Left lobe of liver (tissue), 2 donors: ENCODE measurements around the gene SH3RF3. TPM values are rescaled to one million over a fixed set of nuclear protein-coding genes. Genes with fewer than 3 reads are reported as not detected.

Experiments used
- ATAC-seq: fragments of 200-7000 bp; cut with Tn5 transposase; one replicate; pipeline ENCODE4 v1.9.1; 2020; ENCODE audit warnings: mild to moderate bottlenecking, moderate library complexity
- DNase-seq: peaks from one replicate; pipeline ENCODE4 v3.0.0-alpha.2; 2020; ENCODE audit warnings: low spot score
- total RNA-seq: library from RNA; stranded (reverse); gene quantifications from one replicate; pipeline ENCODE4 v1.2.1, GENCODE V29; 2021
- donor health status: DM: no; HTN: no; CAD: no; lungs with moderate emphysema.
- donor health status: DM: no; HTN: yes; CAD: no.

The SH3RF3 gene
- total RNA-seq, 1 donor from 2014 or later: 1.1 TPM

DNA sequence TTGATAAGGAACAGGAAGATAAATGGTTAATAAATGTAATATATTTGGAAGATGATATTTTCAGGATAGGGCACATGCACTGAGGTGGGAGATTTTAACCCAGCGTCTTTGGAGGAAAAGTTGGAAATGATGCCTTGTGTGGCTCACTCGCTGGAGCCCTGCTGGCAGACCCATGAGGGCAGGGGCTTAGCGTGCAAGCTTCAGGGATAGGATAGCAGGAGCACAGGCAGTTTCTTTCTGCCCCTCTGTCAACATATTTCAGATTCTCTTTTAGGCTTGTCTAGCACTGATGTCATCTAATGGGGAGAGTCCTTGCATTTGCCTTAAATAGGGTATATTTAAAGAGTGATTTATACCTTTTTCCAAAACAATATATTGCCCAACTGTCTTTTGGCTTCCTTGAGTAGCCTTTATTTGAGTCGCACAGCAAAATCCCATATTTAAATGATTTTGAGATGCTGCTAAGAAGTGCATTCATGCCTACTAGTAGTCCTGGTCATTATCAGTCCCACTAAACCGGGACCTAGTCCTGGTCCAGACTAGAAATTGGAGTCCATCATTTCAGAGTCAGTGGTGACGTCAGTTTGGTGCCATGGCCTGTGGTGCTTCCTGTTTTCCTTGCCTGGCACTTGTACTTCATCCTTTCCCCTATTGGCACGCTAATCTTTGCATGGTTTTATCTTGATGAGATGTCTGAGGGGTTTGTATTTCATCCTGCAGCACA is 45.8 kb downstream of the SH3RF3 start:
- no peak for DNase-seq
- ATAC-seq: no peak

DNA sequence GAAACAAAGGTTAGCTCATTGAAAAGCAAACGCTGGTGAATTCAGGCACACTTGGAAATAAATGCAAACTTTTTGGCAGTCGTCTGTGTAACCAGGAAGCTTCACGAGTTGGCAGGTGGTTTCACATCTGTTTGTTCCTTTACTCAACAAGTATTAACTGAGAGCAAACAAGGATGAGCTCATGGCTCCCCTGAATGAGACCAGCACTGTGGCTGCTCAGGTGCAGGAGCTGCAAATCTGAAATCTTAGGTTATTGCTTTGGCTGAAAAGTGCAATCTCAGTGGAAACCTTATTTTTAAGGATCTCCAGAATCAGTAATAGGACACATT is 46.3 kb downstream of the SH3RF3 start:
- ATAC-seq: no peak
- no peak for DNase-seq

DNA sequence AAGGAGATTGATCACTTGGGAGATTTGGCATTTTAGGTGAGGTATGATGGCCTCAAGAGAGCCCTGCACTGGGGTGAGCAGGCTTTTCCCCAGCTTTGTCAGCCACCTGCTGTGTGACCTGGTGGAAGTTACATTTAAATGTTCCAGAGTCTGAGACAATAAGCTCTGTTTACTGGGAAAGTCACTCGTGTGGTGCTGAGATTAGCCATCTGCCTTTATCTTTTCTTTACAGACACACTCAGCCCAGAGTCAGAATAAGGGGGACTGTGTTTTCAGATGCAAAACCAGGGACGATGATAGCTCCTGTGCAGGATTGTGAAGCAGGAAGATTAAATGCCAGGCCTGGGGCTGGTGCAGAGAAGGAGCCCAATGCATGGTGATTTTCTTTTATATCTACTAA is 47.9 kb downstream of the SH3RF3 start:
- no peak for DNase-seq

DNA sequence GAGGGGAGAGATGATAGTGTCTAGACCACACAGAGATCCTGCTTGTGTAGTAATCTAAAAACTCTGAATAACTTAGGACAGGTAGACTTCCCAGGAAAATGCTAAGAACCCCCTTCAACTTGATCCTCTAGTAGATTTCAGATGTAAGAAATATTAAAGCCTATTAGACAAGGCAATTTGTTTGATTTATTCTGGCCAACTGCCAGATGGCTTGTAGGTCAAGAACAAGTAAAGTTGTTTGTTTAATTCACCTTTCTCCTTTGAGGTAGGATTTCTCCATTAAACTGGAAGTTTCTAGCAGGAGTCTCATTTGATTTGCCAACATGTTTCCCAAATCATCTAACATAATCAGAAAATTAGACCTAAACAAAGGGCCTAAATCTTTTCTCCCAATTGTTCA is 48.6 kb downstream of the SH3RF3 start:
- DNase-seq: no peak
- no peak for ATAC-seq

More for the DNA sequence above, 47.9 kb downstream of the SH3RF3 start:
- ATAC-seq: no peak

DNA sequence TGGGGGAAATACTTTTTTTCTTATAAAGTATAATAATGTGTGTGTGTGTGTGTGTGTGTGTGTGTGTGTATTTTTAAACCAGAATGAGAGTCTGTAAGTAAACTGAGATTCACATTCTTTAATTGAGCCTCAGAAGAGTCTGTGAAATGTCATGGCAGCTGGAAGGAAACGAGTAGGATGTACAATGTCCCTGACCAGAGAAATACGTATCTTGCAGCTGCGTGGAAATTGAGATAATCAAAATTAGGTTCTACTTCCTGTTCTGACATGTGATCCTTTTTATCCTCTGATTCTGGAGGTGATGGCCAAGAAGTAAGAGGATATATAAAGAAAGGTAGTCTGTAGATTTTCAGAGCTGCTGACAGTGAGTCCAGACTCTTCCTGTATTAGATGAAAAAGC is 50.0 kb downstream of the SH3RF3 start:
- DNase-seq (no peak), ATAC-seq (no peak)

DNA sequence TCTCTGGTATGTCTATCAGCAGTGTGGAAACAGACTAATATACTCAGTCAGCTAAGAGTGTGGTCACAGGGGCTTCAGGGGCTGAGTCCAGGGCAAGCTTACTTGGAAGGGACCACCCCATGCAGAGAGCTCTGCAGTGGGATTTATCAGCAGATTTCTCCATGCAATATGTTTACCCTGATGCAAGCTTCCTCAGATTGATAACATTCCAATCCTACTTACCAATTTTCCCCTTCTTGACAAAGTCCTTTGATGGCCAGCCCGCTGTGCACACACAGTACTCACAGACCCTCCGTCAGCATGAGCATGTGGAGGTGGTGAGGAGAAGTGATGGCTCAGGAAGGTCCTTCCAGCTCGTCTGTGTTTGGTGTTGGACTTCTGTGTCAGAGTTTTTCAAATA is 51.8 kb downstream of the SH3RF3 start:
- no peak for DNase-seq
- ATAC-seq: no peak

DNA sequence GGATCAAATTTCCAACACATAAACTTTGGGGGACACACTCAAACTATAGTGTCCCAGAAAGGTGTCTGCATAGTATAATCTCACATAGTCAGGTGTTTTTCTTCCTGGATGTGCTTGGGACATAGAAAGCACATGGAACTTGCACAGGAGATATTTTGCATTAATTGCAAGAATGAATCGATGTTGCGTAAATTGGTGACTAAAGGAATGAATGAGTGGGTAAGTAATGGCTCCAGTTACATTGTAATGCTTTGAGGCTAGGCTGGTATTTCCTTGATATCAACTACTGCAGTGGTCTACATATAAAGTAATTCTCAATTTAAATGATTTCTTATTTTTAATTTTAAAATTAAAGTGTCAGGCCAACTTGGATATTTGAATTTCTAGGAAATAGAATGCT is 53.4 kb downstream of the SH3RF3 start:
- DNase-seq: no peak

DNA sequence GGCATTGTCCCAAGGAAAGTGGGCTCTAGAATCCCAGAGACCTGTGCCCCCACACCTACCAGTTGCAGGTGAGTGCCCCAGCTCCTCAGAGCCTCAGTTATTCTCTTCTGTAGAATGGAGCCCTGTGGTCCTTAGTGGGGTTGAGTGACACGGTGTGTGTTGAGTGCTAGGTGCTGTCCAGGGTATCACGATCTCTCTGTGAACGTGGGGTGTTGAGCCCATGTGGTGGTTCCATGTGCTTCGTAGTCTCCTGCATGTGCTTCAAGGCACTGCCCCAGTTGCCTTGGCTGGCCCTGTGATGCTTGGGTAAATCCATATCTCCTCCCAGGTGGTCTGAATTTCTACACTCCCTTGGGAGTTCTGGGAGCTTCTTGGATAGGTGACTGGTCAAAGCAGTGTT is 54.9 kb downstream of the SH3RF3 start:
- ATAC-seq (no peak), DNase-seq (no peak)

More for the DNA sequence above, 53.4 kb downstream of the SH3RF3 start:
- no peak for ATAC-seq

DNA sequence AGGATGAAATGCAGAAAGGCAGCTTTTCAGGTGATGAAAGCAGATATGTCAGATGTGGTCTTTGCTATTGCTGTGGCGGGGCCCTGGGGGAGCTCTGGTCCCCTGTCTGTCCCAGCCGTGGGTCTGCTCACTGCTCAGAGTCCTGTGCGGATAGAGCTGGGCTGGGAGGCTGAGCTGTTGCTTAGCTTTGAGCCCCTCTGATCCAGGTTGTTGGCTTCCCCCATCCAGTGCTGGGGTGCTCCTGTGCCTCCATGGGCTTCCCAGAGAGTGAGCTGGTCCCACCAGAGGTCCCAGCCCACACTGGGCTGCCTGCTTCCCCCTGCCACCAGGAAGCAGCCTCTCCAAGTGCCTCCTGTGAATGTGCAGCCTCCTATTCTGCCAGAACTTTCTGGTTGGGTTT is 55.4 kb downstream of the SH3RF3 start:
- ATAC-seq: no peak
- DNase-seq: no peak

DNA sequence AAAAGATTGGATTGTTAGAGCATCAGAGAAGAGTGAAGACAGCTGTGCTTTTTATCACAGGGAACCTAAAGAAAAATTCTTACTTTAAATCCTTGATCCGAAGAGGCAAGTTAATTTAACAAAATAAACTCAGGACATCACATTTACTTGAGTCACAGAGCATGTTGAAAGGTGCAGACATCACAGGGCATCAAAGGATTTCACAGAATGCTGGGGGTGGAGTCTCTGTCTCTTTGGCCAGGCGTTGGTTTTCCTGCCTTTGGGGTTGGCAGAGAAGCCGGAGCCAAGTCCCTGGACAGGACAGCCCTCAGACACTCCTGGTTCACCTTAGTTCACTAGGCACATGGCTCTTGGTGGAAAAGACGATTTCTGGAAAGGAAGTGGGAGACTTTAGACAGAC is 56.3 kb downstream of the SH3RF3 start:
- peak; percentile 92 for ATAC-seq
- DNase-seq: no peak

DNA sequence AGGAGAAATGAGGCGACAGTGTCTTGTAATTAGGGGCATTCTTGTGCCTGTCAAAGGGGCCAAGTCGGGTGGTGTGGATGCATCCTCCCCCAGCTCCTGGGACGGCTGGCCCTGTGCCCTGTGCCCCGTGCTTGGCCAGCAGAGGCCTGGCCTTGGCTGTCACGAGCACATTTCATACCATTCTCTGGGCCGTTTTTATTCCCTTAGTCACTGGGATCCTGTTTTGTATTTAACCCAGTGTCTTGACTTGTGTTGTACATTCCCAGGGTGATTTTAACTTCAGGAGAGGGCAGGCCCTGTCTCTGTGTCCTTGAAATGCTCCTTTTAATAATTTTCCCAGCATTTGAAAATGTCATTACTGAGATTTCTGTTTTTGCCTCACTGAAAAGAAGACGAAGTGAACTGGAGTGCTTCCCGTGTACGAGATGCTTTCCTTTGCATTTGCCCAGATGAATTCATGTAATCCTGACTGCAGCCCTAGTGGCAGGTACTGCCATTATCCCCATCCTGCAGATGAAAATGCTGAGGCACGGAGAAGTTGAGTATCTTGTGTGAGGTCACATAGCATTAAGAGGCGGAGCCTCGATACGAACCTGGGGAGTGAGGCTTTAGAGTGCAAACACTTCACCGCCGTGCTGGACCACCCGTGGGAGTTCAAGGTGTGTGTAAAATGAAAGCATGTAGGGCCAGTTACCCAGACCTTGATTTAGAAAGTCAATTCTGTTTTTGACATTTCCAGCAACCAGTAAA is 57.0 kb downstream of the SH3RF3 start:
- peak; percentile 63 for ATAC-seq
- no peak for DNase-seq

DNA sequence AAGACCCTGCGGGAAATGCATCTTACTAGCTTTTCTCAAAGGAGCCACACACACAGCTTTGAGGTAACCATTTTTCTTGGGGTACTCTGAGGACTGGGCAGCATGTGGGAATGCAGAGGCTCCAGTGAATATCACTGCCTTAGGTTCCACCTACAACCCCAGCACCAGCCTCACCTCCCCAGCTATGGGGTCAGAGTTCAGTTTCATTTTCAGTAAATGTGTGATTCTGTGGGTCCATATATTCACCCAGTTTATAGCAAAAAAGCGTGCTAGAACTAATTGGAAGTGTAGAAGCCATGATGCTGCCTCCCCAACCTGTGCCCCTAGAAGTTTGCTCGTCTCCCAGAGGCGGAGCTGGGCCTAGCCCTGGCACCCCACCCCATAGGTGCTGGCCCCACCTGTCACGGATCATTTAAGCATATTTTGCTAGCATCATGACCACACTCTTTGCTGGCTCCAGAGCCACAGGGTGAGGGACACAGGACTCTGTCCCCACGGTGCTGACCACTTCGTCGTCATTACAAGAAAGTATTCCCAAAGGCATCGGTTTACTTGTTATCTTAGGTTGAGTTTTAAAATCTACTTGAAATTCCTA is 57.7 kb downstream of the SH3RF3 start:
- DNase-seq (no peak), ATAC-seq (no peak)

DNA sequence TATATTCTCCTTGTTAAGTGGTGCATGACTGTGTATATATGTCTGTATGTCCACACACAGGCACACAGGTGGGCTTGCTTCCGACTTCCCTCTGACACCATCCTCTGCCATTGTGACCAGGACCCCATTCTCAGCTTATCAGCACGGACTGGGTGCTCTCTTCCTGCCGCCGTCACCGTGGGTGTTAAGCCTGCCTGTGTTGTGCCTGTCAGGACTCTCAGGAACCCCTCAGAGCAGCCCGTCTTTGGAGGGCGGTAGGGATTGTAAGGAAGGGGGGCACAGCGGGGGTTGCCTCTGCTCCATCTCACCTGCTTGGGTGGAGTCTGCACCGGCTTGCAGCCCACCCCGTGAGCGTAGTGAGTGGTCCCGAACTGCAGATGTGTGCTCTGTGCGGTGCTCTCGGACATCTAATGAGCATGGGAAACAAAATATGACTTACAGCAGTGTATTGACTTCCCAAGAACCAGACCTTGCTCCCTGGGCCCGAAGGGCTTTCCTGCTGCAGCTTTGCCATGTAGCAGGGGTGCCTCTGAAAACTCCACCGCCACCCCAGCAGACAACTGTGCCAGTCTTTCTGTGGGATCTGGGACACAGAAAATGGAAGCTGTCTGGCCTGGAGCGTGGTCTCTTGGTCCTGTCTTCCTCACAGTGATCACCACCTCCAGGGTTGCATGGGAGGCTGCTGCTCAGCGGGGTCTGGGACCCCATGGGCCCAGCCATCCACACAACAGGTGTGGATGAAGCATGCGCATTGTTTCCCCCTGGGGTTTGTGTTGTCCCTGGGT is 58.9 kb downstream of the SH3RF3 start:
- DNase-seq (no peak), ATAC-seq (no peak)

DNA sequence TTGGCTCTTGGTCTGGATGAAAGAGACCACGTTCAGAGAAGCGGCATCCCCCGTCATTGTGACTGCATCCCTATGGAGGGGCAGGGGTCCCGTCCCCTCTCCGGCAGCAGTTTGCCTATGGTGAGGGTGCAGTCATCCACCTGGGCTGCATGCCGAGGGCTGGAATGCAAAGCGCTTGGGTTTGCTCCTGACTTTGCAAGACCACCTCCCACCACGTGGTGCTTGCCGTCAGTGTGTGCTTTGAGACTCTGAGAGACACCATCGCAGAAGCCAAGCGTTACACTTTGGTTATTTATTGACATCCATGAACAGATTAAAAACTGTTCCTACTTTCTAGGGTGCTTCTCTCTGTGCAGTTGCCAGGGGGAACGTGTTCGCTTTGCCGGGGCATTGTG is 59.5 kb downstream of the SH3RF3 start:
- no peak for DNase-seq
- ATAC-seq: no peak

DNA sequence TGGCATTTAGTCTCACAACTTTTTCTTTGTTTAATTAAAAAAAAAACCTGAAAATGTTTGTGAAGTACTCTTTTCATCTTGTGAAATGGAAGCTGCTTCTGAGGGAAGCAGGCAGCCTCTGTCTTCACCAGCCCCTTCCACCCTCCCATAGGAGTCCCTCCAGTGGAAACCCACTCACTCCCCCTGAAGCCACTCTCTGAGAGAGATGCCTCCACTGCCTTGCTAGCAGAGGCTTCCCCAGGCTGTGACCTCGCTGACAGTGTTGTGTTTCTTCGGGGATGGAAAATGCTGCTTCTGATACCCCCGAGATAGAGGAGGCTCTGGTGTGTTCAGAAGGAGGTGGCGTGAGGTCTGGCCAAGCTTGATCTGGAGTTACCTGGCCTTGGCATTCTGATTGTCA is 59.9 kb downstream of the SH3RF3 start:
- ATAC-seq (no peak), DNase-seq (peak; percentile 31)

DNA sequence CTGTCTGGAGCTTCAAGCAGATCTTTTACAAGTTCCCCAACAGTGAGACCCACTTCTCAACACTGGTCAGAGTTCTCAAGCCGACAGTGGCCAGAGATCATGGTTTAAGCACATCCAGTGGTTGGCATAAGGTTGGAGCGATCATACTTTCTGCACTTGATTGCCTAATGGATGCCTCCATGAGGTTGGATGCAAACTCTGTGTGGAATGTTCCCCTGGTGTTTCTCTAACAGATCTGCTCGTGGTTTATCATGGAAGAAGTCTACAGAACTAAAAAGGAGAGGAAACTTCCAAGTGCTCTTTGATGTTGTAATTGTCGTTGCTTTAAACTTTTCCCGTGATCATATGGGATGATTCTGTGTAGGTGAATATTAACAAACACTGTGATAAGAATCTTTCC is 60.7 kb downstream of the SH3RF3 start:
- no peak for ATAC-seq
- no peak for DNase-seq

DNA sequence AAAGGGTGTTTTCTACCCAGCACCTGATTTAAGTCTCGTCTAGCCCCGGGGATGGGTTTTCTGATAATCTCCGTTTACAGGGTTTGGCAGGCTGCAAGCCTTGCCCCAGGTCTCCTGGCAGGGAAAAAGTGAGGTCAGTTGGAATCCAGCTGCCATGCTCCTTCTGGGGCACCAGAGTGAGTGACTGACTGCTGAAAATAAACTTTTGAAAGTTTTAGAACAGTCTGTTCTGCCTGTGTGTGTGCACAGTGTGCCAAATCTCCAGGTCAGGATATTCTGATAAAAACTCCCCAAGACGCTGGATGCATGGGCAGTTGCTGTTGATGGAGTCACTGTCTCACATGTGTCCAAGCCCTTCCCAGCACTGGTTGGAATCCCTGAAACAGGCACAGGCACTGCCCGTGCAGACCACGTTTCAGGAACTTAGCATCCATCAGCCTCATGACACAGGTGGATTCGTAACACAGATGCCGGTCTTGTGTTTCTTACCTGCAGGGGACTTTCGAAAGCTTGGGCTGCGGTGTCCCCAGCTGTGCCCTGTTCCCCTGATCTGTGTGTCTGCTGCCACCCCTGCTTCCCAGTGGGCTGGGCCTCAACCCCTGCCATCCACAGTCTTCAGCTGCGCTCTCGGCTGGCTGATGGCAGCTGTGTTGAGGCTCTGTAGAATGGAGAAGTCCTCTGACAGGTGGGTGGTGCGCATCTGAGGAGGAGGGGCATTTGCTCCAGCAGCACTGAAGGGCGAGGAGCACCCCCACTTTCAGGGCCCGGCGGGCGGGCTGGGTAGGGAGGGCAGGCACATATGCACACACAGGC is 65.0 kb downstream of the SH3RF3 start:
- peak; percentile 32 for DNase-seq
- ATAC-seq: no peak

DNA sequence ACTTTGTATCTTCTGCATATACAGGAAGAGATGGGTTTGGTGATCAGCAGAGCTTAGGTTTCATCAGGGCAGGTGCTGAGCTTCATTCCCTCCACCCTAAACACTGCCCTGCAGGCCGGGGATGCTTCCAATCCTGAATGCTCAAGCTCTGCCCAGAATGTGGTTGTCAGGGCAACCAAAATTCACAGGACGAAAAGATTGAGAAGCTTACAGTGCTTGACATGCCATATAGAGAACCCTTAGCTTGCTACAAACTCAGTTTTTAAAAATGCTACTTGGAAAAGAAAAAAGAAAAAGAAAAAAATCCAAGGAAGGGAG is 65.6 kb downstream of the SH3RF3 start:
- DNase-seq (no peak), ATAC-seq (no peak)

DNA sequence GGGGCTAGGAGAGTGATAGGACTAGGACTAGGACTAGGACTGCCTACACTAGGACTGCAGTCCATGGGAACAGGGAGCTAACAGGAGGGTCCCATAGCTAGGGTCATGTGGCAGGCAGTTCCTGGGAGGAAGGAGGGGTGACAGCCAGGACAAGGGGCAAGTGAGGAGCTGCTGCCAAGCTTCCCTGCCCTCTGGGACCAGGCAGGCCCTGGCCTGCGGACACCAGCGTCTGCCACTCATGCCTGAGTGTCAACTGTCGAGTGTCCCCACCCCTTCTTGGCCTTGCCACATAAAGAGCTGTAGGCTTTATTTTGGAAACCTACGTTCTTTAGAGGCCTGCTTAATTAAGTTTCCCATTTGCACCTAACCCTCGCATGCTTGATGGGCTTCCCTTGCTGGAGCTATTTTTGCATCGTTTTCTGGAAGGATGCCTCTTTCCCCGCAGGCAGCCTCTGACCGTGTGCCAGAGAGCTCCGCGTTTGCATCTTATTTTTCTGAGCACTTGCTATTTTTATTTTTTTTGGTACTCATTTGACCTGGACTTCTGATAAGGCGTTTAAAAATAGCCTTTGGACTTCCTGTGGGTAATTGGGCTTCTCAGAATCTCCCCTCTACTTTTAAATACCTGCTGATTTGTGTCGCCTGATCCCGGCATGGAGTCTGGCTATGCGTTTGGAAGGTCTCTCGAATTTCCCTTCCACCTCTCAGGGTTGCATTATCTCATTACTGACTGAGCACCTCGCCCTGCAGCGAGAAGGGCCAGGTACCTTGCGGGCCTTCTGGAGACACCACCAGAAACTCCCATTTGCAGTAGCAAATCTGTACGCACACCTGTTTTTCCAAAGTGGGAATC is 66.4 kb downstream of the SH3RF3 start:
- ATAC-seq: no peak
- peak; percentile 38 for DNase-seq
